ENCODE results near the gene DPYSL4.

The DPYSL4 gene

GRCh38 chr10:132186488-132187429 lies at the start of gene DPYSL4:
Gene DPYSL4, plus strand, starts transcription at chr10:132186948. Its CDS starts 116 bp downstream, at chr10:132187064.
- no peak for FAIRE-seq

- FAIRE-seq = no peak
These were observed 49.4 kb upstream of the DPYSL4 start for GRCh38 chr10:132137111-132138072.

GRCh38 chr10:132138133-132138532 lies 48.6 kb upstream of the DPYSL4 start:
- no peak for FAIRE-seq

GRCh38 chr10:132138596-132138995 lies 48.2 kb upstream of the DPYSL4 start:
- FAIRE-seq = no peak

- FAIRE-seq = no peak
These were observed 47.2 kb upstream of the DPYSL4 start for GRCh38 chr10:132139526-132139925.

GRCh38 chr10:132140167-132140925 lies 46.4 kb upstream of the DPYSL4 start:
- no peak for FAIRE-seq

GRCh38 chr10:132141076-132141475 lies 45.7 kb upstream of the DPYSL4 start:
- no peak for FAIRE-seq

- FAIRE-seq = no peak
These were observed 45.0 kb upstream of the DPYSL4 start for GRCh38 chr10:132141526-132142395.

- FAIRE-seq = no peak
These were observed 44.2 kb upstream of the DPYSL4 start for GRCh38 chr10:132142396-132143161.

- FAIRE-seq = no peak
These were observed 43.6 kb upstream of the DPYSL4 start for GRCh38 chr10:132143162-132143561.

GRCh38 chr10:132144086-132144485 lies 42.7 kb upstream of the DPYSL4 start:
- no peak for FAIRE-seq

GRCh38 chr10:132145002-132145401 lies 41.7 kb upstream of the DPYSL4 start:
- FAIRE-seq = no peak

- FAIRE-seq = no peak
These were observed 41.1 kb upstream of the DPYSL4 start for GRCh38 chr10:132145521-132146185.

GRCh38 chr10:132146271-132146671 lies 40.5 kb upstream of the DPYSL4 start:
- FAIRE-seq = no peak

GRCh38 chr10:132146941-132147915 lies 39.5 kb upstream of the DPYSL4 start:
- FAIRE-seq = no peak

- no peak for FAIRE-seq
These were observed 38.2 kb upstream of the DPYSL4 start for GRCh38 chr10:132148261-132149251.

- FAIRE-seq = no peak
These were observed 37.5 kb upstream of the DPYSL4 start for GRCh38 chr10:132149271-132149670.

- FAIRE-seq = no peak
These were observed 36.8 kb upstream of the DPYSL4 start for GRCh38 chr10:132149917-132150316.

All from A204.1 (cell line).